DOHH2 (cell line): ENCODE data around the gene POLE4.

Experiments
- H3F3A ChIP-seq: fragments of 200-600 bp; sonication (generic), shearing (Covaris generic); 2 replicates; pipeline ENCODE4 v1.6.0; 2016; ENCODE audit warnings: antibody characterized with exemption, mild to moderate bottlenecking; ENCODE audit not compliant: control insufficient read depth, insufficient read depth
- H3K27ac ChIP-seq: fragments of 200-600 bp; sonication (generic); 2 replicates; pipeline ENCODE4 v1.5.1; 2014; ENCODE audit warnings: low read depth, mild to moderate bottlenecking, low read length, moderate library complexity
- H3K27me3 ChIP-seq: fragments of 200-600 bp; sonication (generic); 2 replicates; pipeline ENCODE4 v1.6.1; 2014; ENCODE audit warnings: mild to moderate bottlenecking, low read length, mixed read lengths; ENCODE audit not compliant: control insufficient read depth
- H3K36me3 ChIP-seq: fragments of 200-600 bp; sonication (generic); 2 replicates; pipeline ENCODE4 v1.6.1; 2014; ENCODE audit warnings: mild to moderate bottlenecking, low read length, moderate library complexity, mixed read lengths; ENCODE audit not compliant: control insufficient read depth
- H3K4me1 ChIP-seq: fragments of 200-600 bp; sonication (generic); 2 replicates; pipeline ENCODE4 v1.6.1; 2014; ENCODE audit warnings: mild to moderate bottlenecking, low read length, mixed read lengths; ENCODE audit not compliant: control insufficient read depth
- H3K4me2 ChIP-seq: fragments of 200-600 bp; sonication (generic); 2 replicates; pipeline ENCODE4 v1.6.0; 2014; ENCODE audit warnings: mild to moderate bottlenecking, low read length, moderate library complexity
- H3K4me3 ChIP-seq: fragments of 200-600 bp; sonication (generic); 2 replicates; pipeline ENCODE4 v1.5.1; 2014; ENCODE audit warnings: mild to moderate bottlenecking, low read length, mixed read lengths
- H3K79me2 ChIP-seq: fragments of 200-600 bp; sonication (generic); 2 replicates; pipeline ENCODE4 v1.6.1; 2014; ENCODE audit warnings: mild to moderate bottlenecking, low read length, mixed read lengths; ENCODE audit not compliant: control insufficient read depth
- H3K9me2 ChIP-seq: fragments of 200-600 bp; sonication (generic); replicated peaks from 2 replicates; pipeline ENCODE4 v1.6.1; 2014; ENCODE audit warnings: mild to moderate bottlenecking, low read length, mixed read lengths; ENCODE audit not compliant: control insufficient read depth
- H3K9me3 ChIP-seq: fragments of 200-600 bp; sonication (generic); 2 replicates; pipeline ENCODE4 v1.6.1; 2014; ENCODE audit warnings: antibody characterized with exemption, low read length, mixed read lengths; ENCODE audit not compliant: control insufficient read depth, insufficient read depth
- H4K20me1 ChIP-seq: fragments of 200-600 bp; sonication (generic); 2 replicates; pipeline ENCODE4 v1.6.0; 2014; ENCODE audit warnings: low read depth, mild to moderate bottlenecking, antibody characterized with exemption, low read length, moderate library complexity; ENCODE audit not compliant: control insufficient read depth, insufficient read depth
- EZH2phosphoT487 ChIP-seq: fragments of 200-600 bp; sonication (generic); IDR thresholded peaks from 2 replicates; pipeline ENCODE4 v1.6.1; 2017; ENCODE audit warnings: borderline replicate concordance, mild to moderate bottlenecking, antibody characterized with exemption, low read length, moderate library complexity, mixed read lengths
- TF ChIP-seq, protein P1 (sequence below): fragments of 200-600 bp; sonication (generic); IDR thresholded peaks from one replicate; pipeline ENCODE4 v1.5.1; 2014; ENCODE audit warnings: antibody characterized with exemption, mild to moderate bottlenecking, low read depth, low read length; ENCODE audit not compliant: poor library complexity, severe bottlenecking

Gene POLE4

GRCh38 chr2:74927621-74928020 is 30.8 kb upstream of the POLE4 start:
- H3K27me3 ChIP-seq = peaks cover 8% of the 10 kb centered on the region; the same call in 1 of the 2 replicates
- H3K4me1 ChIP-seq = no peaks in the 10 kb centered on the region

GRCh38 chr2:74930811-74931486 is 27.5 kb upstream of the POLE4 start:
- no peak overlapping the region for H3K4me2 ChIP-seq
- H3F3A ChIP-seq = no peaks in the 10 kb centered on the region
- TF ChIP-seq EZH2phosphoT487 = no peak
- TF ChIP-seq, protein P1, sequence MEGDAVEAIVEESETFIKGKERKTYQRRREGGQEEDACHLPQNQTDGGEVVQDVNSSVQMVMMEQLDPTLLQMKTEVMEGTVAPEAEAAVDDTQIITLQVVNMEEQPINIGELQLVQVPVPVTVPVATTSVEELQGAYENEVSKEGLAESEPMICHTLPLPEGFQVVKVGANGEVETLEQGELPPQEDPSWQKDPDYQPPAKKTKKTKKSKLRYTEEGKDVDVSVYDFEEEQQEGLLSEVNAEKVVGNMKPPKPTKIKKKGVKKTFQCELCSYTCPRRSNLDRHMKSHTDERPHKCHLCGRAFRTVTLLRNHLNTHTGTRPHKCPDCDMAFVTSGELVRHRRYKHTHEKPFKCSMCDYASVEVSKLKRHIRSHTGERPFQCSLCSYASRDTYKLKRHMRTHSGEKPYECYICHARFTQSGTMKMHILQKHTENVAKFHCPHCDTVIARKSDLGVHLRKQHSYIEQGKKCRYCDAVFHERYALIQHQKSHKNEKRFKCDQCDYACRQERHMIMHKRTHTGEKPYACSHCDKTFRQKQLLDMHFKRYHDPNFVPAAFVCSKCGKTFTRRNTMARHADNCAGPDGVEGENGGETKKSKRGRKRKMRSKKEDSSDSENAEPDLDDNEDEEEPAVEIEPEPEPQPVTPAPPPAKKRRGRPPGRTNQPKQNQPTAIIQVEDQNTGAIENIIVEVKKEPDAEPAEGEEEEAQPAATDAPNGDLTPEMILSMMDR = no peak
- no peak overlapping the region for H3K4me3 ChIP-seq
- no peaks in the 10 kb centered on the region for H3K79me2 ChIP-seq
- H3K27me3 ChIP-seq = peaks cover 15% of the 10 kb centered on the region; the same call in 1 of the 2 replicates
- no peaks in the 10 kb centered on the region for H4K20me1 ChIP-seq
- no peak overlapping the region for H3K27ac ChIP-seq
- H3K36me3 ChIP-seq = no peaks in the 10 kb centered on the region
- H3K9me2 ChIP-seq = no peaks in the 10 kb centered on the region
- H3K9me3 ChIP-seq = no peaks in the 10 kb centered on the region
- H3K4me1 ChIP-seq = no peaks in the 10 kb centered on the region

More at GRCh38 chr2:74927621-74928020, 30.8 kb upstream of the POLE4 start:
- Histone ChIP-seq H3K27ac (no peak overlapping the region), H3F3A (no peaks in the 10 kb centered on the region), H3K4me2 (no peak overlapping the region), H3K4me3 (no peak overlapping the region), H3K9me3 (no peaks in the 10 kb centered on the region), H3K36me3 (no peaks in the 10 kb centered on the region), H3K79me2 (no peaks in the 10 kb centered on the region), H4K20me1 (no peaks in the 10 kb centered on the region), H3K9me2 (no peaks in the 10 kb centered on the region)
- no peak for TF ChIP-seq EZH2phosphoT487
- TF ChIP-seq, protein P1 = no peak

DNA sequence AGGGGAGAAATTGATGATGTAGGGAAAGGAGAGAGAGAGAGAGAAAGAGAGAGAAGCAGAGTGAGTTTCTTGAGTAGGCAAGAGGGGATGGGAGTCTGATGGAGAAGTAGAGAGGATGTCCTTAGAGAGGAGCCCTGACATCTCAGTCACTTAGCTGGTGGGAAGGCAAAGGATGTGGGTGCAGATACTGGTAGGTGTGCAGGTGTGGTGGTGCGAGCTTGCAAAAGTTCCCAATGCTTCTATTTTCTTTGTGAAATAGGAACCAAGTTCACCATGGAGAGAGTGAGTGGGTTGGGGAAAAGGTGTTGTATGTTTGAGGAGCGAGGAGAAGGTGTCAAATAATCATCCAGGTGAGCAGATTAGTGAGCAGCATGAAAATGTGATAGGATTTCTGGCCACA is 26.5 kb upstream of the POLE4 start:
- no peaks in the 10 kb centered on the region for H3K36me3 ChIP-seq
- H3K79me2 ChIP-seq = no peaks in the 10 kb centered on the region
- no peaks in the 10 kb centered on the region for H4K20me1 ChIP-seq
- H3K9me3 ChIP-seq = no peaks in the 10 kb centered on the region
- H3K4me1 ChIP-seq = no peaks in the 10 kb centered on the region
- H3K4me2 ChIP-seq = no peak overlapping the region
- no peak for TF ChIP-seq EZH2phosphoT487
- TF ChIP-seq, protein P1 = no peak
- no peak overlapping the region for H3K27ac ChIP-seq
- H3F3A ChIP-seq = no peaks in the 10 kb centered on the region
- H3K4me3 ChIP-seq = no peak overlapping the region
- H3K27me3 ChIP-seq = peaks cover 18% of the 10 kb centered on the region
- H3K9me2 ChIP-seq = no peaks in the 10 kb centered on the region
